ENCODE measurements around the gene BMERB1. TPM values are rescaled to one million over a fixed set of nuclear protein-coding genes. Genes with fewer than 3 reads are reported as not detected.
"Not testable (repeated sequence)": the region's sequence is repeated elsewhere in the genome, so short reads cannot be mapped to it uniquely, and the experiment has no call there.

BMERB1 gene
- 11.1 TPM for polyA plus RNA-seq
- long read RNA-seq, donor 1, partial matches to known transcripts, result 0 of 2 reads
- long read RNA-seq, donor 1, other reads (novel, unspliced or antisense), result 0 of 2 reads
- long read RNA-seq, donor 2, partial matches to known transcripts, result 0 of 3 reads
- long read RNA-seq, donor 2, other reads (novel, unspliced or antisense), result 0 of 3 reads
- long read RNA-seq, donor 3, result 0 reads
- long read RNA-seq, donor 4, result 0 reads
- long read RNA-seq, donor 5, partial matches to known transcripts, result 0 of 3 reads
- long read RNA-seq, donor 5, other reads (novel, unspliced or antisense), result 0 of 3 reads
- long read RNA-seq, donor 6, transcript C16orf45-201 (6 exons, 2,404 nt), result major isoform, 6 of 22 reads
- long read RNA-seq, donor 6, partial matches to known transcripts, result 15 of 22 reads
- long read RNA-seq, donor 6, other reads (novel, unspliced or antisense), result 0 of 22 reads
- long read RNA-seq, donor 7, partial matches to known transcripts, result 0 of 3 reads
- long read RNA-seq, donor 7, other reads (novel, unspliced or antisense), result 0 of 3 reads
- long read RNA-seq, donor 8, partial matches to known transcripts, result 8 of 10 reads
- long read RNA-seq, donor 8, other reads (novel, unspliced or antisense), result 0 of 10 reads
- long read RNA-seq, donor 9, transcript C16orf45-201 (6 exons, 2,404 nt), result major isoform, 9 of 21 reads
- long read RNA-seq, donor 9, partial matches to known transcripts, result 12 of 21 reads
- long read RNA-seq, donor 9, other reads (novel, unspliced or antisense), result 0 of 21 reads
- long read RNA-seq, donor 10, partial matches to known transcripts, result 20 of 24 reads
- long read RNA-seq, donor 10, other reads (novel, unspliced or antisense), result 0 of 24 reads
- long read RNA-seq, donor 11, transcript C16orf45-201 (6 exons, 2,404 nt), result major isoform, 10 of 10 reads
- long read RNA-seq, donor 11, partial matches to known transcripts, result 0 of 10 reads
- long read RNA-seq, donor 11, other reads (novel, unspliced or antisense), result 0 of 10 reads

GRCh38 chr16:15434425-15435215, at the start of gene BMERB1:
TSS of gene BMERB1 (plus strand) at chr16:15434588. CDS start at chr16:15434654, 66 bp downstream.
- WGBS (ENCODE audit: insufficient coverage, low lambda C conversion rate), result no CpG with 5 or more reads among the region's 63 CpGs
- DNase-seq, result peak; percentile 20 to 44
- peak within 1 kb of the TSS; percentile 46 for H3K4me3 ChIP-seq (ENCODE audit: low read length)
- H3K4me1 ChIP-seq (ENCODE audit: control insufficient read depth, insufficient read depth, low read length), result no peaks in the 10 kb centered on the region
- H3K36me3 ChIP-seq (ENCODE audit: control insufficient read depth, insufficient read depth, low read length), result no peaks in the 10 kb centered on the region
- H3K27me3 ChIP-seq (ENCODE audit: control insufficient read depth, insufficient read depth, low read length), result peaks cover 29% of the 10 kb centered on the region
- H3K9me3 ChIP-seq (ENCODE audit: control insufficient read depth, low read depth, low read length), result no peaks in the 10 kb centered on the region
- H3K27ac ChIP-seq (ENCODE audit: low read length), result no peak within 1 kb of the TSS

GRCh38 chr16:15388060-15388459, 46.3 kb upstream of the BMERB1 start:
- not testable (repeated sequence) for H3K9me3 ChIP-seq (ENCODE audit: control insufficient read depth, low read depth, low read length); H3K36me3 ChIP-seq (ENCODE audit: control insufficient read depth, insufficient read depth, low read length); H3K4me1 ChIP-seq (ENCODE audit: control insufficient read depth, insufficient read depth, low read length); H3K4me3 ChIP-seq (ENCODE audit: low read length); H3K27ac ChIP-seq (ENCODE audit: low read length); H3K27me3 ChIP-seq (ENCODE audit: control insufficient read depth, insufficient read depth, low read length); DNase-seq
- no CpG with 5 or more reads among the region's 6 CpGs for WGBS (ENCODE audit: insufficient coverage, low lambda C conversion rate)

GRCh38 chr16:15389916-15390315, 44.5 kb upstream of the BMERB1 start:
- not testable (repeated sequence) for H3K36me3 ChIP-seq (ENCODE audit: control insufficient read depth, insufficient read depth, low read length); H3K27ac ChIP-seq (ENCODE audit: low read length); H3K4me3 ChIP-seq (ENCODE audit: low read length); H3K4me1 ChIP-seq (ENCODE audit: control insufficient read depth, insufficient read depth, low read length); DNase-seq; H3K9me3 ChIP-seq (ENCODE audit: control insufficient read depth, low read depth, low read length); H3K27me3 ChIP-seq (ENCODE audit: control insufficient read depth, insufficient read depth, low read length)
- WGBS (ENCODE audit: insufficient coverage, low lambda C conversion rate), result no CpG with 5 or more reads among the region's 5 CpGs

- not testable (repeated sequence) for H3K9me3 ChIP-seq (ENCODE audit: control insufficient read depth, low read depth, low read length); H3K4me3 ChIP-seq (ENCODE audit: low read length); H3K4me1 ChIP-seq (ENCODE audit: control insufficient read depth, insufficient read depth, low read length); H3K36me3 ChIP-seq (ENCODE audit: control insufficient read depth, insufficient read depth, low read length); H3K27ac ChIP-seq (ENCODE audit: low read length); H3K27me3 ChIP-seq (ENCODE audit: control insufficient read depth, insufficient read depth, low read length); DNase-seq
- no CpG with 5 or more reads among the region's 8 CpGs for WGBS (ENCODE audit: insufficient coverage, low lambda C conversion rate)
These were observed 41.4 kb upstream of the BMERB1 start for GRCh38 chr16:15393025-15393424.

- H3K9me3 ChIP-seq (ENCODE audit: control insufficient read depth, low read depth, low read length); H3K27me3 ChIP-seq (ENCODE audit: control insufficient read depth, insufficient read depth, low read length); H3K36me3 ChIP-seq (ENCODE audit: control insufficient read depth, insufficient read depth, low read length); H3K27ac ChIP-seq (ENCODE audit: low read length): not testable (repeated sequence)
- peak; percentile 7 to 58 for DNase-seq
- Histone ChIP-seq H3K4me3 (ENCODE audit: low read length) (peak within 1 kb of the TSS; percentile 39), H3K4me1 (ENCODE audit: control insufficient read depth, insufficient read depth, low read length) (peaks cover 11% of the 10 kb centered on the region)
- WGBS (ENCODE audit: insufficient coverage, low lambda C conversion rate), result no CpG with 5 or more reads among the region's 79 CpGs
These were observed 38.5 kb upstream of the BMERB1 start, which contains the start of gene MPV17L for GRCh38 chr16:15395631-15396508. TSS of gene MPV17L (plus strand) at chr16:15395754. CDS start at chr16:15395898, 144 bp downstream.

- WGBS (ENCODE audit: insufficient coverage, low lambda C conversion rate), result no CpG with 5 or more reads among the region's 8 CpGs
- not testable (repeated sequence) for H3K27ac ChIP-seq (ENCODE audit: low read length)
These were observed 37.9 kb upstream of the BMERB1 start for GRCh38 chr16:15396509-15396829.

GRCh38 chr16:15396948-15397594, 37.3 kb upstream of the BMERB1 start:
- no peak for DNase-seq
- WGBS (ENCODE audit: insufficient coverage, low lambda C conversion rate), result no CpG with 5 or more reads among the region's 11 CpGs
- H3K27ac ChIP-seq (ENCODE audit: low read length), result no peak overlapping the region
- H3K4me1 ChIP-seq (ENCODE audit: control insufficient read depth, insufficient read depth, low read length), result peaks cover 11% of the 10 kb centered on the region
- no peaks in the 10 kb centered on the region for H3K36me3 ChIP-seq (ENCODE audit: control insufficient read depth, insufficient read depth, low read length)
- no peaks in the 10 kb centered on the region for H3K27me3 ChIP-seq (ENCODE audit: control insufficient read depth, insufficient read depth, low read length)
- H3K4me3 ChIP-seq (ENCODE audit: low read length), result no peak overlapping the region
- no peaks in the 10 kb centered on the region for H3K9me3 ChIP-seq (ENCODE audit: control insufficient read depth, low read depth, low read length)

More at GRCh38 chr16:15396509-15396829, 37.9 kb upstream of the BMERB1 start:
- H3K27me3 ChIP-seq (ENCODE audit: control insufficient read depth, insufficient read depth, low read length); DNase-seq; H3K36me3 ChIP-seq (ENCODE audit: control insufficient read depth, insufficient read depth, low read length); H3K9me3 ChIP-seq (ENCODE audit: control insufficient read depth, low read depth, low read length): not testable (repeated sequence)
- H3K4me3 ChIP-seq (ENCODE audit: low read length), result peak overlapping the region; percentile 32
- H3K4me1 ChIP-seq (ENCODE audit: control insufficient read depth, insufficient read depth, low read length), result peaks cover 11% of the 10 kb centered on the region

GRCh38 chr16:15398618-15399316, 35.6 kb upstream of the BMERB1 start:
- Histone ChIP-seq H3K27me3 (ENCODE audit: control insufficient read depth, insufficient read depth, low read length) (no peaks in the 10 kb centered on the region), H3K4me1 (ENCODE audit: control insufficient read depth, insufficient read depth, low read length) (peaks cover 11% of the 10 kb centered on the region), H3K4me3 (ENCODE audit: low read length) (no peak overlapping the region), H3K36me3 (ENCODE audit: control insufficient read depth, insufficient read depth, low read length) (peaks cover 2% of the 10 kb centered on the region), H3K27ac (ENCODE audit: low read length) (peak overlapping the region; percentile 33), H3K9me3 (ENCODE audit: control insufficient read depth, low read depth, low read length) (no peaks in the 10 kb centered on the region)
- WGBS (ENCODE audit: insufficient coverage, low lambda C conversion rate), result no CpG with 5 or more reads among the region's 14 CpGs
- DNase-seq, result peak; percentile 74 to 88

GRCh38 chr16:15399317-15399716, 35.1 kb upstream of the BMERB1 start:
- no CpG with 5 or more reads among the region's 3 CpGs for WGBS (ENCODE audit: insufficient coverage, low lambda C conversion rate)
- DNase-seq, result no peak
- H3K9me3 ChIP-seq (ENCODE audit: control insufficient read depth, low read depth, low read length), result no peaks in the 10 kb centered on the region

More at GRCh38 chr16:15399317-15399716, 35.1 kb upstream of the BMERB1 start:
- Histone ChIP-seq H3K27ac (ENCODE audit: low read length) (no peak overlapping the region), H3K27me3 (ENCODE audit: control insufficient read depth, insufficient read depth, low read length) (no peaks in the 10 kb centered on the region), H3K4me1 (ENCODE audit: control insufficient read depth, insufficient read depth, low read length) (peaks cover 11% of the 10 kb centered on the region), H3K4me3 (ENCODE audit: low read length) (no peak overlapping the region), H3K36me3 (ENCODE audit: control insufficient read depth, insufficient read depth, low read length) (peaks cover 2% of the 10 kb centered on the region)
